ENCODE measurements around the gene SHROOM2.
"Not testable (repeated sequence)": the region's sequence is repeated elsewhere in the genome, so short reads cannot be mapped to it uniquely, and the experiment has no call there.

The SHROOM2 gene

DNA sequence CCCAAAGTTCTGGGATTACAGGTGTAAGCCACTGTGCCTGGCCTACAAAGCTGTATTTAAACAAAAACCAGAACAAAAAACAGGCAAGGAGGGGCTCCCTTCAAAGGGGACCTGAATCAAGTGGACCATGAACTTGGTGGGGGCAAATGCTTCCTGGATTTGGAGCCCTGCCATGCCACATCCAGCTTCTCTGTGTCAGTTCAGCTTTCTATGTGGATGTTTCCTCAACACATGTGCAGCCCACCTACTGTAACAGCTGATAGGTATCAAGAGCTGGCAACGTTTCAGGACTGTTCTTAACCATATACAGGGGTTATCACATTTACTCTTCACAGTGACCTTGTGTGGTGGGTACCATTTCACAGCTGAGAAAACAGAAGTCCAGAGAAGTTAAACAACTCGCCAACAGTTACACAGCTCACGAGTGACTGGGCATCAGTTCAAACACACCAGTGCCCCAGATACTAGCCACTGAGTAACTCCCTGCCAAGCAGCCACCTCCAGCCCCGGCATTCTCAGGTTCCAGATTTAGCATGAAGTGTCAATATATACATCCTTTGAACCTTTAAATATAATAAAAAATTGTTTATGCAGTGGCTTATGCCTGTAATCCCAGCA, 28.1 kb upstream of the SHROOM2 start:
- Histone ChIP-seq H3K4me3 (ENCODE audit: low read length) (no peak overlapping the region), H3K9ac (ENCODE audit: low read length) (no peak overlapping the region), H3K27me3 (replicated peaks; ENCODE audit: control insufficient read depth, insufficient read depth, low read length) (peaks cover 9% of the 10 kb centered on the region), H3K36me3 (ENCODE audit: control insufficient read depth, insufficient read depth, low read length, severe bottlenecking) (no peaks in the 10 kb centered on the region), H3K4me1 (ENCODE audit: control insufficient read depth, insufficient read depth, low read length) (no peaks in the 10 kb centered on the region), H3K9me3 (ENCODE audit: control insufficient read depth, low read length) (peaks cover 18% of the 10 kb centered on the region)
- DNase-seq (ENCODE audit: low read depth) = no peak

DNA sequence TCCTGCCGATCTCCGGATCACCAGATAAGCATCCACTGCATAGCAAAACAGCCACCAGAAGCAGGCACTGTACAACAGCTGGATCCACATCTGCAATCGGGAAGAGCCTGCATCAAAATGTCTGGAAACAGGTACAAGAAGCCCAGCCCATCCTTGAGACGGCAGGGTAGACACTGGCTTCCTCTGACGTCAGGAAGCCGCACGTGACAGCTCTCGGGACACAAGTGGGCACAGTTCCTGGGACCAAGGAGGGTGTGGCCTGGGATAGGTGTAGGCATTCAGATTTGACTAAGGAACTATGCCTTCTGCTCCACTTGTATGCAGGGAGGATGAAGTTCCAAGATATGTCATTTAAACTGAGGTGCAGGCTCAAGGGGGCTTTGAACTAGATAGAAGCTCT, 26.9 kb upstream of the SHROOM2 start:
- Histone ChIP-seq H3K4me3 (ENCODE audit: low read length) (no peak overlapping the region), H3K4me1 (ENCODE audit: control insufficient read depth, insufficient read depth, low read length) (no peaks in the 10 kb centered on the region), H3K9ac (ENCODE audit: low read length) (no peak overlapping the region)

DNA sequence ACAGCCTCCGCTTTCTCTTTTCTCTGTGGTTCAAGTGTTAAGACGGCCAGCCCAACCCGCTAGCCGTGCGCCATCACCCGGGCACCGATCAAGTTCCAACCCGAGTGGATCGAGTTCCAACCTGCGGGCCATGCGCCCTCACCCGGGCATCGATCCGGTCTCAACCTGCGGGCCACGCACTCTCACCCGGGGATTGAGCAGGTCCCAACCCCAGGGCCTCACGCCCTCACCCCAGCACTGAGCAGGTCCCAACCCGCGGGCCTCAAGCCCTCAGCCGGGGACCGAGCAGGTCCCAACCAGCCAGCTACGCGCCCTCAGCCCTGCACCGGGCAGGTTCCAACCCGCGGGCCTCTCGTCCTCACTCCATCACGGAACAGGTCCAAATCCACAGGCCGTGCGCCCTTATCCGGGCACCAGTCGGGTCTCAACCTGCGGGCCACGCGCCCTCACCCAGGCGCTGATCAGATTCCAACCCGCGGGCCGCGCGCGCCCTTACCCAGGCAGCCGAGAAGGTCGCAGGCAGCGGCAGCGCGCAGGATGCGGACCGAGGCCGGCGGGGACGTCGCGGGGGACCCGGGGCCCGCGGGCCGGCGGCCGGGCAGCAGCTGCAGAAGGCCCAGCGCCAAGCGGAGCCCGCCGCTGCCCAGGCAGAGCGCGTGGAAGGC, 21.0 kb upstream of the SHROOM2 start:
- no peaks in the 10 kb centered on the region for H3K4me1 ChIP-seq (ENCODE audit: control insufficient read depth, insufficient read depth, low read length)
- H3K9ac ChIP-seq (ENCODE audit: low read length) = no peak overlapping the region
- DNase-seq (ENCODE audit: low read depth) = no peak
- no peaks in the 10 kb centered on the region for H3K36me3 ChIP-seq (ENCODE audit: control insufficient read depth, insufficient read depth, low read length, severe bottlenecking)
- H3K27me3 ChIP-seq (replicated peaks; ENCODE audit: control insufficient read depth, insufficient read depth, low read length) = peaks cover 17% of the 10 kb centered on the region
- H3K4me3 ChIP-seq (ENCODE audit: low read length) = no peak overlapping the region
- no peaks in the 10 kb centered on the region for H3K9me3 ChIP-seq (ENCODE audit: control insufficient read depth, low read length)

More for the DNA sequence above, 26.9 kb upstream of the SHROOM2 start:
- peaks cover 9% of the 10 kb centered on the region for H3K27me3 ChIP-seq (replicated peaks; ENCODE audit: control insufficient read depth, insufficient read depth, low read length)
- peaks cover 18% of the 10 kb centered on the region for H3K9me3 ChIP-seq (ENCODE audit: control insufficient read depth, low read length)
- no peaks in the 10 kb centered on the region for H3K36me3 ChIP-seq (ENCODE audit: control insufficient read depth, insufficient read depth, low read length, severe bottlenecking)
- no peak for DNase-seq (ENCODE audit: low read depth)

DNA sequence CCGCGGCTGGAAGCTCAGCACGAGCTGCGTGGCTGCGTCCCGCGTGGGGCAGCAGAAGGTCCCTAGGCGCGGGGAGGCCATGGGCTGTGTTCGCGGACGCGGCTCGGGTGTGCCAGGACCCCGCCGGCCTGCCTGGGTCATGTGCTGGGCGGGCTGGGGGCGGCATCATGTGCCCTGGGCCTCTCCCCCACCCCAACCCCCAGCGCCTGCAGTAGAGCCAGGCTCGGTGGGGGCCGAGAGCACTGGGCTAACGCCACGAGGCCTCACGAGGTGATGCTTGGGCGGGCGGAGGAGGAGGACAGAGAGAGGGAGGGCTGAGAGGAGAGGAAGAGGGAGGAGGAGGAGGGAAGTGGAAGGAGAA, 20.5 kb upstream of the SHROOM2 start, which contains the start of gene GPR143:
Gene GPR143, minus strand, starts transcription at position 111 of the 361 bp plus-strand sequence. Its CDS starts 30 bp downstream, at position 81.
- no peak for DNase-seq (ENCODE audit: low read depth)
- H3K9ac ChIP-seq (ENCODE audit: low read length) = no peak within 1 kb of the TSS
- H3K4me3 ChIP-seq (ENCODE audit: low read length) = no peak within 1 kb of the TSS
- H3K9me3 ChIP-seq (ENCODE audit: control insufficient read depth, low read length) = no peaks in the 10 kb centered on the region
- H3K36me3 ChIP-seq (ENCODE audit: control insufficient read depth, insufficient read depth, low read length, severe bottlenecking) = no peaks in the 10 kb centered on the region
- H3K4me1 ChIP-seq (ENCODE audit: control insufficient read depth, insufficient read depth, low read length) = no peaks in the 10 kb centered on the region
- peaks cover 17% of the 10 kb centered on the region for H3K27me3 ChIP-seq (replicated peaks; ENCODE audit: control insufficient read depth, insufficient read depth, low read length)

DNA sequence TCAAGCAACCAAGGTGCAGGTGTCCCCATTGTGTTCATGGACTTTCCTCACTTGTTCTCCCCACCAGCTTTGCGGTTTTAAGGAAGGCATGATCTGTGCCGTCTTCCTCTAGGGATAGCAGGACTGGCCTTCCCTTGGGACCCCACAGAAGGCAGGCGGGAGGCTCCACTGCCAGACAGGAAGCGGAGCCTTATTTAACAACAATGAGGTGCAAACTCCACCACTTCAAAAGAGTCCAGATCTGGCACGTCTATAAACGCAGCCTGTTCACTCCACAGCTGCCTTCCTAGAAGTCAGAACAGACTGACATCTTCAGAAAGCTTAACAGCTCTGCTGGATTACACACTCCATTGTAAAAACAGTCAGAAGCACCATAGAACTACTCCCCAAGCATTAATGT, 18.9 kb upstream of the SHROOM2 start:
- no peak overlapping the region for H3K4me3 ChIP-seq (ENCODE audit: low read length)
- no peak for DNase-seq (ENCODE audit: low read depth)
- H3K9me3 ChIP-seq (ENCODE audit: control insufficient read depth, low read length) = no peaks in the 10 kb centered on the region
- no peak overlapping the region for H3K9ac ChIP-seq (ENCODE audit: low read length)
- H3K27me3 ChIP-seq (replicated peaks; ENCODE audit: control insufficient read depth, insufficient read depth, low read length) = peaks cover 17% of the 10 kb centered on the region
- no peaks in the 10 kb centered on the region for H3K36me3 ChIP-seq (ENCODE audit: control insufficient read depth, insufficient read depth, low read length, severe bottlenecking)
- H3K4me1 ChIP-seq (ENCODE audit: control insufficient read depth, insufficient read depth, low read length) = no peaks in the 10 kb centered on the region

DNA sequence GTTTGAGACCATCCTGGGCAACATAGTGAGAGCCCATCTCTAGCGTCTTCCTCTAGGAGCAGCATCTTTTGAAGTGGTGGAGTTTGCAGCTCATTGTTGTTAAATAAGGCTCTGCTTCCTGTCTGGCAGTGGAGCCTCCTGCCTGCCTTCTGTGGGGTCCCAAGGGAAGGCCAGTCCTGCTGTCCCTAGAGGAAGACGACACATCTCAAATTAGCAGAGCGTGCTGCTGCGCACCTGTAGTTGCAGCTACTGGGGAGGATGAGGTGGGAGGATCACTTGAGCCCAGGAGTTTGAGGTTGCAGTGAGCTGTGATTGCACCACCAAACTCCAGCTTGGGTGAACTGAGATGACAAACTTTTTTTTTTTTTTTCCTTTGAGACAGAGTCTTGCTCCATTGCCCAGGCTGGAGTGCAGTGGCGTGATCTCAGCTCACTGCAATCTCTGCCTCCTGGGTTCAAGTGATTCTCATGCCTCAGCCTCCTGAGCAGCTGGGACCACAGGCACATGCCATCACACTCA, 17.8 kb upstream of the SHROOM2 start:
- H3K4me1 ChIP-seq (ENCODE audit: control insufficient read depth, insufficient read depth, low read length); H3K9ac ChIP-seq (ENCODE audit: low read length); H3K9me3 ChIP-seq (ENCODE audit: control insufficient read depth, low read length); DNase-seq (ENCODE audit: low read depth); H3K36me3 ChIP-seq (ENCODE audit: control insufficient read depth, insufficient read depth, low read length, severe bottlenecking); H3K4me3 ChIP-seq (ENCODE audit: low read length): not testable (repeated sequence)
- peaks cover 17% of the 10 kb centered on the region for H3K27me3 ChIP-seq (replicated peaks; ENCODE audit: control insufficient read depth, insufficient read depth, low read length)

DNA sequence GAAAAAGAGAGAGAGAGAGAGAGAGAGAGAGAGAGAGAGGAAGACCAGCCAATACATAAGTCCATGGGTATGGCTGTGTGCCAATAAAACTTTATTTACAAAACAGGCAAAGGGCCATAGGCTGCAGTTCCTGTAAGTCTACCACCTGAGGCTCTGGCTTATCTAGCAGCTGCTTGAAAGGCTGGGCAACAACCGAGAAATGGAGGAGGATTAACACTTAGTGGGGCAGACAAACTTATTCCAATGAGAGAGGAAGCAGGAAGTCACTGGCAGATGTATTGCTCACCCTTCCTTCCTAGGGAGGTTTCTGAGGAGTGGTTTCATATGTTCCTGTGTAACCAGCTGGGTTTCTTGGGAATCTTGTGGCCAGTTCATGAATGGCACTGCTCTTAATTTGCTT, 15.9 kb upstream of the SHROOM2 start:
- H3K9ac ChIP-seq (ENCODE audit: low read length) = no peak overlapping the region
- no peaks in the 10 kb centered on the region for H3K9me3 ChIP-seq (ENCODE audit: control insufficient read depth, low read length)
- H3K27me3 ChIP-seq (replicated peaks; ENCODE audit: control insufficient read depth, insufficient read depth, low read length) = peaks cover 17% of the 10 kb centered on the region
- no peaks in the 10 kb centered on the region for H3K36me3 ChIP-seq (ENCODE audit: control insufficient read depth, insufficient read depth, low read length, severe bottlenecking)
- DNase-seq (ENCODE audit: low read depth) = no peak
- no peaks in the 10 kb centered on the region for H3K4me1 ChIP-seq (ENCODE audit: control insufficient read depth, insufficient read depth, low read length)
- H3K4me3 ChIP-seq (ENCODE audit: low read length) = no peak overlapping the region

DNA sequence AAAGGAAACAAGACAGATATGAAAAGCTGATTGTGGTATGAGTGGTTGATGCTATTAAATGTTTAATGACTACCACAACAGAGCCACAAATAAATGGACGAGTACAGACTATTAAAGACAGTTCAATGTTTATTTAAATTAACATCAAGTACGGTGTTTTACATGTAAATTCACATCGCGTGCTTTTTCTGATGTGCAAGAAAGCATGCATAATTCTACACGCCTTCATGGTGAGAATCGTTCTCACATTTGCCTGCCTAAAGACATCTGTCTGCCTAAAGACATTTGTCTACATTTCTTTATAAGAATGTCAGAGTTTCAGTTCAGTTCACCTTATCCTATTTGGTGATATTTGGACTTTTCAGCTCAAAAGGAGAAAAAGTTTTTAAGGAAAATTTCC, 13.3 kb upstream of the SHROOM2 start:
- no peak for DNase-seq (ENCODE audit: low read depth)
- Histone ChIP-seq H3K27me3 (replicated peaks; ENCODE audit: control insufficient read depth, insufficient read depth, low read length) (peaks cover 8% of the 10 kb centered on the region), H3K36me3 (ENCODE audit: control insufficient read depth, insufficient read depth, low read length, severe bottlenecking) (no peaks in the 10 kb centered on the region), H3K4me3 (ENCODE audit: low read length) (no peak overlapping the region), H3K4me1 (ENCODE audit: control insufficient read depth, insufficient read depth, low read length) (no peaks in the 10 kb centered on the region), H3K9me3 (ENCODE audit: control insufficient read depth, low read length) (no peaks in the 10 kb centered on the region), H3K9ac (ENCODE audit: low read length) (no peak overlapping the region)

DNA sequence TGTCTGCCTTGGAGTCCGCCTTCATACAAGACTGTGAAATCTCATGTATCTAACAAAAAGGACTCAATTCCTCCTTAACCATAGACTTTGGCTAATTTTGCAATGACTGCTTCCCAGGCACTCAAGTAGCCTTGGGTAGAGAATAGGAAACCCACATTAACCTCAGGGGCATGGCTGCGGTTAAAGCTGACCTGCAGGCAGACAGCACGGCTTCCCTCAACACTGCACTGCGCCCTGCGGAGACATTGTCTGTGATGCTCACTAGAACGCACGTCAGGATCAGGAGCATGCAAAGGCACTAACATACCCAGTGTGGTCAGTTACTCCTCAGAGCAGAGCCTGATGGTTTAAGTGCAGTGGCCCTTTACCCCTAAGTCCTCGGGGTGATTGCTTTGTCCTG, 10.3 kb upstream of the SHROOM2 start:
- H3K36me3 ChIP-seq (ENCODE audit: control insufficient read depth, insufficient read depth, low read length, severe bottlenecking) = no peaks in the 10 kb centered on the region
- peaks cover 7% of the 10 kb centered on the region for H3K27me3 ChIP-seq (replicated peaks; ENCODE audit: control insufficient read depth, insufficient read depth, low read length)
- H3K4me3 ChIP-seq (ENCODE audit: low read length) = no peak overlapping the region
- no peaks in the 10 kb centered on the region for H3K9me3 ChIP-seq (ENCODE audit: control insufficient read depth, low read length)
- no peaks in the 10 kb centered on the region for H3K4me1 ChIP-seq (ENCODE audit: control insufficient read depth, insufficient read depth, low read length)
- no peak for DNase-seq (ENCODE audit: low read depth)
- no peak overlapping the region for H3K9ac ChIP-seq (ENCODE audit: low read length)

DNA sequence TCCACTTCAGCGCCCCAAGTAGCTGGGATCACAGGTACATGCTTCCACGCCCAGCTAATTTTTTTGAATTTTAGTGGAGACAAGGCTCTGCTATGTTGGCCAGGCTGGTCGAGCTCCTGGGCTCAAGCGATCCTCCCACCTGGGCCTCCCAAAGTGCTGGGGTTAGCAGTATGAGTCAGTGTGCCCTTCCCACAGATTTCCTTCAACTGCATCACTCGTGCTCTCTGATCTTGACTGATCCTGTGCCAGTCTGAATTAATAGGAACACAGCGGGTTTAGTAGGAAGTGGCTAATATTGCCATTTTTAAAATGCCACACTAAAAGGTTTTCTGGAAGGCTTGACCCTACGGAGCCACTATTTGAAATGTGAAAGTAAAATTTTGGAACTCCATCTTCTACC, 4.3 kb upstream of the SHROOM2 start:
- no peak overlapping the region for H3K4me3 ChIP-seq (ENCODE audit: low read length)
- no peaks in the 10 kb centered on the region for H3K4me1 ChIP-seq (ENCODE audit: control insufficient read depth, insufficient read depth, low read length)
- peaks cover 20% of the 10 kb centered on the region for H3K27me3 ChIP-seq (replicated peaks; ENCODE audit: control insufficient read depth, insufficient read depth, low read length)
- no peak for DNase-seq (ENCODE audit: low read depth)
- H3K36me3 ChIP-seq (ENCODE audit: control insufficient read depth, insufficient read depth, low read length, severe bottlenecking) = no peaks in the 10 kb centered on the region
- H3K9ac ChIP-seq (ENCODE audit: low read length) = no peak overlapping the region
- peaks cover 6% of the 10 kb centered on the region for H3K9me3 ChIP-seq (ENCODE audit: control insufficient read depth, low read length)

DNA sequence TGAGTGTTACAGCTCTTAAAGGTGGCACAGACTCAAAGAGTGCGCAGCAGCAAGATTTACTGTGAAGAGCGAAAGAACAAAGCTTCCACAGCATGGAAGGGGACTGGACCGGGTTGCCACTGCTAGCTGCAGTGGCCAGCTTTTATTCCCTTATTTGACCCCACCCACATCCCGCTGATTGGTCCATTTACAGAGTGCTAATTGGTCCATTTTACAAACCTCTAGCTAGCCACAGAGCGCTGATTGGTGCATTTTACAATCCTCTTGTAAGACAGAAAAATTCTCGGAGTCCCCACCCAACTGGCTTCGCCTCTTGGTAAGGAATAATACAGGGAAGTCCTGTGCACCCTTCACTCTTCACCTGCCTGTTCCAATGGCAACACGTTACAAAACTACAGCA, 1.9 kb upstream of the SHROOM2 start:
- H3K27me3 ChIP-seq (replicated peaks; ENCODE audit: control insufficient read depth, insufficient read depth, low read length) = peaks cover 40% of the 10 kb centered on the region
- H3K4me3 ChIP-seq (ENCODE audit: low read length) = no peak overlapping the region
- no peak overlapping the region for H3K9ac ChIP-seq (ENCODE audit: low read length)
- DNase-seq (ENCODE audit: low read depth) = no peak
- H3K36me3 ChIP-seq (ENCODE audit: control insufficient read depth, insufficient read depth, low read length, severe bottlenecking) = no peaks in the 10 kb centered on the region
- no peaks in the 10 kb centered on the region for H3K4me1 ChIP-seq (ENCODE audit: control insufficient read depth, insufficient read depth, low read length)
- H3K9me3 ChIP-seq (ENCODE audit: control insufficient read depth, low read length) = peaks cover 6% of the 10 kb centered on the region
